CD4-positive, alpha-beta T cell treated with Interleukin-4 for 4 hours (primary cell): ENCODE data around the gene EEF1AKMT3.
"Not testable (repeated sequence)": the region's sequence is repeated elsewhere in the genome, so short reads cannot be mapped to it uniquely, and the experiment has no call there.

Experiments used
- DNase-seq: peaks from one replicate; pipeline ENCODE4 v3.0.0-alpha.2; 2020

The EEF1AKMT3 gene

DNA sequence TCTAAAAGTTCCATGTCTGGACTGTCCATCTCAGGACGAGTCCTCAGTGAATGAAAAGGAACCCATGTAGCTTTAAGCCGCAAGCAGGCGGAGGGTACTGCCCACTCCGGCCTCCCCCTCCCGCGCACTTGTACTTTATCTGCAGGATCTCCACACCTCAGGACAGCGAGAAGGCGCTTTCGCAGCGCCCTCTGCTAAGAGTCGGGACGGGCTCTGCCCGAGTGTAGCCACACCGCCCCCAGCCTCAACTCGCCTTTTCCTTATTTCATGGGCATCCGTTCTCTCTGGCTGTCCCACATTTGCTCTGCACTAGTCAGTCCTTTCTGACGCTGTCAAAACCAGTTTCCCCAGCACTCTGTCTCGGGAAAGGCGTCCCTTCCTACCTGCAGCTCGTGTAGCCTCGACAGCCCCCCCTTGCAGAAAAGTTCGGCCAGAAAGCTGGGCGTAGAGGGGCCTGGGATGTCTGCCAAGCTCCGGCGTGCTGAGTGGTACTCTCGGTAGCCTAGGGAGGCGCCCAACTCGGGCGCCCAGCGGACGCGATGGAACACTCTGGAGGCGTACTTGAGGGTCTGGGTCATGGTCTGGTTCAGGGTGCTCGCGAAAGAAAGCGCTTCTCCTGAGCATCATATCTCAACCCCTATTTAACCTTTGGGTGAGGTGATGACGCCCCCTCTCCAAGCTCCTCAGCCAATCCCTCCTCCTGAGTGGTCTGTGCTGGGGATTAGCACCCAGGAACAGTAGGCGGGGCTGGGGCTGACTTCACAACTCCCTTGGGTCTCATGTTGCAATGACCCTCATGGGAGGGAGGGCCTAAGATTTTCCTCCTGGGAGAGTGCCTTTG lies 5.7 kb upstream of the EEF1AKMT3 start, which contains the start of gene CYP27B1:
TSS of gene CYP27B1 (minus strand) at position 615 of the 841 bp plus-strand sequence. CDS start at position 578, 37 bp downstream.
- no peak for DNase-seq

DNA sequence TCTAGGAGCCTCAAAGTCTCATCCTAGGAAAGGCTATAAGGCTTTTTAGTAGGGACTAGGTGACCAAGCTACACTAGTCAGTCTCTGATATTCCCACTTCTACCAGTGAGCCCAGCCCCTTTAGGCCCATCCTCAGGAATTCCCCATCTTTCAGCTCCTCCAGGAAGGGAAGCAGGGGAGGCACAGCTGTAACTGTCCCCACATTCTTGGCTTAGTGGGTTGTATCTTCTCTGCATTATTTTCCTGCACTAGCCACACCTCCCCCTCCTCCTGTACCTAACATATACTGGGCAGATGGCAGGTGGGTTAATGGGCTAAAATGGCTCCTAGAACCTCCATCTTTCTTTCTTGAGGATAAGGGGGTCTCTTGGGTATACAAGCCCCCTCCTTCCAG lies 5.1 kb upstream of the EEF1AKMT3 start:
- no peak for DNase-seq

DNA sequence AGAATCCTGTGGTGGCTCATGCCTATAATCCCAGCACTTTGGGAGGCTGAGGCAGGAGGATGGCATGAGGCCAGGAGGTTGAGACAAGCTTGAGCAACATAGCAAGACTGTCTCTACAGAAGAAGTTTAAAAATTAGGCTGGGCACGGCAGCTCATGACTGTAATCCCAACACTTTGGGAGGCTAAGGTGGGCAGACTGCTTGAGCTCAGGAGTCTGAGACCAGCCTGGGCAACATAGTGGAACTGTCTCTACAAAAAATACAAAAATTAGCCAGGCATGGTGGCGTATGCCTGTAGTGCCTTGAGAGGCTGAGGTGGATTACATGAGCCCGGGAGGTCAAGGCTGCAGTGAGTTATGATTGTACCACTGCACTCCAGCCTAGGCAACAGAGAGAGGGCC lies 4.5 kb upstream of the EEF1AKMT3 start:
- no peak for DNase-seq

DNA sequence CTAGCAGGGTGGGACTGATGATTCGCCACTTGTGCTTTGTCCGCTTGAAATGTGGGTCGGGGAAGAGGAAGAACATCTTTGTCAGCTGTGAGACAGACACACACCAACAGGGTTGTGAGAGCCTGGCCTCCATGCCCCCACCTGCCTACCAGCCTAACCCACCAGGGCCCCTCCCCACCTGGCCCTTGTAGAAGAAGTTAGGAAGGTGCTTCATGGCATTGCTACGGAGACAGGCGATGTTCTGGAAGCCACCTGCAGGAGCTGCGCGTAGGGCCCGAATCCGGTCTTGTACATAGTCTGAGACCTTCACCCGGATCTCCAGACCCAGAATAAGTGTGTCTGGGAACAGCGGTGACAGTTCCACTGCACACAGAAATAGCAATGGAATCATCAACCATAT lies 2.8 kb upstream of the EEF1AKMT3 start:
- DNase-seq, result no peak

DNA sequence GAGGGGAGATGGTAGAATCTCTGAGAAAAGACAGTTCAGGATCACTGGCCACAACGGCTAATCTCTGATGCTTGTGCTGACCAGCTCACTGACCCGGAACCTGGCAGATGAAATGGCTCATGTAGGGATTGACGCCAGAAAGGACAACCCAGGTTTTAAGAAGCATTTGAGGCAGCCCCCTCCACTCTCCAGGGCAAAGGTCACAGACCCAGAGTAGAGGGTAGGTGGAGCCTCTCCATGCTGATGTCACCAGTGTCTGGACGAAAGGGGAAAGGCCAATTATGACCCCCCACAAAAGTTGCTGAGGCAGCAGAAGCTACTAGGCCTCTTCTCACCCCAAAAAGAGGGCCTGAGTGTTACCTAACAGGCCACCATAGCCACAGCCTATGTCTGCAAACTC lies 1.7 kb upstream of the EEF1AKMT3 start:
- DNase-seq, result no peak

DNA sequence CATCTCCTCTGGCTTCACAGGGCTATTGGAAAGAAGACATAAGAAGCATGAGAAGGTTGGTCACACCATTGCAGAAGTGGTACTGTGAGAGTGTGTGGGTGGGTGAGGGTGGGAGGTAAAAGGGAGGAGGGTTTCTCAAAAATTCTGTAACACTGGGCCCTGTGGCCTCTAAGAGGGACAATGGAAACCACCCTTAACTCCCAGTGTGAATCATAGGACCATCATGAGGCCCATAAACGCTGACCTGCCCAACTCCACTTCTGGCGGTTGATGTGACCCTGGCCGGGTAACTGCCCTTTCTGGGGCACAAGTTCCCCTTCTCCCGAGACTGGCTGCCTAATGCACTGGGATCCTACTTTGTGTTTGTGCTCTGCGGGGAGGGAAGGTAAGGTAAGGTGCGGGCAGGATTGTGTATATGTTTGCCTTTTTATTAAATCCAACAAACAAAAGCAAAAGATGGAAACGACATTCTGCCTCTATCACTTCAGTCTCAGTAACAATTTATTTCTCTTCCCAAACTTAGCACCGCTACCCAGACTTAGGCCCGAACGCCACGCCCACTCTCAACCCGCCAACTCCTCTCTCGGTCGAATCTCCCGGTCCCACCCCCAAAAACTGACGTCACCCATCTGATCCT lies 1.1 kb upstream of the EEF1AKMT3 start:
- peak; percentile 78 for DNase-seq

DNA sequence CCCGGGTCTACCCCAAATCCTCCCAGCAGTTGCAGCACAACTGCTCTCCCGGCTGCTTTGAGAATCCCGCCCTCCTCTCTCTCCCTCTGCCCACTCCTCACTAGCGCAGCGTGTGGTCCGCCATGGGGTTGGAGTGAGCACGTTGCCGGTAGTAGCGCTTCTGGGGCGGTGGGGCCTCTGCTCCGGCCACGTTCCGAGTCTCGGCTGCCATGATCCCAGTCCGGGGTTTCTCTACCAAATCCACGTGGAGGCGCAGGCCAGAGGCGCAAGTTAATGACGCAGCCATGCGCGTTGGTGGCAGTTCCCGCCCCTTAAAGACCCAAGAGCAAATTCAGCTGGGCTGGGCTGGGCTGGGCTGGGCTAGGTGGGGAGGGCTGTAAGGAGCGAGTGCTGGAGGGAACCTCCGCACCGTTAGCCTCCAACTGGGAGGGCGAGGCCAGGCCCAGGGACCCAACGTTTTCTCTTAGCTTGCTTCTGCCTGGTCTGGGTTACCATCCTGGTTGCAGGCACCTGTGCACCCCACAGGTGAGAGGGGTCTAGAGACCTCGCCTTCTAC lies 463 bp upstream of the EEF1AKMT3 start, which contains the start of gene METTL1:
TSS of gene METTL1 (minus strand) at position 233 of the 556 bp plus-strand sequence. CDS start at position 211, 22 bp downstream.
- peak; percentile 91 for DNase-seq

DNA sequence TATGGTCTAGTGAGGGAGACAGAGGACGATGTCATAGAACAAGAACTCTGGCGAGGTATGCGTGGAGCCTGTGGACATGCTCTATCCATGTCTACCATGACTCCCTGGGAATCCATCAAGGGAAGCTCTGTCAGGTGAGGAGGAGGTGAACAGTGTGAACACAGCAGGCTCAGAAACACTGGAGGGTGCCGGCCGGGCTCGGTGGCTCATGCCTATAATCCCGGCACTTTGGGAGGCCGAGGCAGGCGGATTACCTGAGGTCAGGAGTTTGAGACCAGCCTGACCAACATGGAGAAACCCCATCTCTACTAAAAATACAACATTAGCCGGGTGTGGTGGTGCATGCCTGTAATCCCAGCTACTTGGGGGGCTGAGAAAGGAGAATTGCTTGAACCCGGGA lies 2.2 kb downstream of the EEF1AKMT3 start:
- not testable (repeated sequence) for DNase-seq

DNA sequence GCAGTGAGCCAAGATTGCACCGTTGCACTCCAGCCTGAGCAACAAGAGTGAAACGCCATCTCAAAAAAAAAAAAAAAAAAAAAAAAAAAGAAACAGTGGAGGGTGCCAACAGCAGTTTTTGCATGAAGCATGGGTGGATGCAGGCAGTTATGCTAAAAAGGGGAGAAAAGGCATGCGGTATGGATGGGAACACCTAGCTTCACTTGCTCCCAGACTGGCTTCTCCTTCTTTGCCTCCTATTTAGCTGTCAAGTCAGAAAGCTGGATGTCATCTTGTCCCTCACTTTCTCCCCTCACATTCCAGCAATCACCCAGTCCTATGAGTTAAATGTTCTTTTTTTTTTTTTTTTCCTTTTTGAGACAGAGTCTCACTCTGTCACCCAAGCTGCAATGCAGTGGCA lies 2.6 kb downstream of the EEF1AKMT3 start:
- no peak for DNase-seq

DNA sequence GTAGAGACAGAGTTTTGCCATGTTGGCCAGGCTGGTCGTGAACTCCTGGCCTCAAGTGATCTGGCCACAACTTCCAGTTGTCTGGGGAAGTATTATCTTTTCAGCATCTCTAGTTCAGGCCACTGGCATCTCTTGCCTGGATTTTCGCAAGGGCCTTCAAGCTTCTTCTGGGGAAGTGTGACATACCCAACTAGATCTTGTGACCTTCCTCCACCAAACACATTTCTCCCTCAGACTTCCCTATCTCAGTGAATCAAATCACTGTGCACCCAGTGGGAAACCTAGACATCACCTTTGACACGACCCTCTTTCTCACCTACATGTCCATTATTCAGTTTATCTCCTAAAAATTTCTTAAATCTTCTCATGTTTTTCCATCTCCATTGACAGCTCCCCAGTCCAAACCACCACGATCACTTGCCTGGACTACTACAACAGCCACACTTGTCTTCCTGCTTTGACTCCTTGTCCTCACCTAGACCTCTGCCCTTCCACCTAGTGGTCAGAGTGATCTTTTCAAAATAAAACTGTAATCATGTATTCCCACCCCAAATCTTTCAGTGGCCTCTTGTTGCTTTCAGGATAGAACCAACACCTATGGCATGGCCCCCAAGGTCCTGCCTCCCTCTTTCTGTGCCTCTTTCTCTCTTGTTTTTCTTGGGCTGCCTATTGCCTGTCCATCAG lies 3.3 kb downstream of the EEF1AKMT3 start:
- DNase-seq, result no peak

DNA sequence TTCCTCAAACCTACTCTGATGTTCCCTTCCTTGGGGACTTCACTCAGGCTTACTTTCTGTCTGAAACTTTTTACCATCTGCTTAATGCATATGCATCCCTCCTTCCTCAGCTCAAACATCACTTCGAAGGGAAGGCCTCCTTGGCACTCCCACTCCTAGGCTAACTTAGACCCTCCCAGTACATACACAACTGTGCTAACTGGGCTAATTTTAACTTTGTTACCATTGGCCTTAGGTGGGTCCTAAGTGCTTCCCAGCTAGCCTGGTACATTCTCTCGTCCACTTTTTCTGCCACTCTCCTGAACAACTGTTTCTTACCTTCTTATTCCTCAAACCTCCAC lies 3.8 kb downstream of the EEF1AKMT3 start:
- no peak for DNase-seq

DNA sequence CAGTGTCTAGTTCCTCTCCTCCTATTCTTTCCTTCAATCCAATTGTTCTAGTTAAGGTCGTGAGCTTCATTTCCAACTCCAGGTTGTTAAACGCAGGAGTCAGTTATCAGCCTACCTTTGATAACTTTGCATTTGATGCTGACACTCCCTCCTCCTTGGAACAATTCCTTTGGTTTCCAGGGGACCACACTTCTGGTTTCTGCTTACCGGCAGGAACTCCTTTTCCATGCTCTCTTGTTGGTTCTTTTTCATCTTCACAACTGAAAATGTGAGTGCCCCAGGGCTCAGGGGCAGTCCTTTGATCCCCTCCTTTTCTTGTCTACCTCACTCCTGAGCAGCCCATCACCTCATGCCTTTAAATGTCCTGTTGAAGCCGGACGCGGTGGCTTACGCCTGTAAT lies 5.0 kb downstream of the EEF1AKMT3 start:
- DNase-seq, result no peak

DNA sequence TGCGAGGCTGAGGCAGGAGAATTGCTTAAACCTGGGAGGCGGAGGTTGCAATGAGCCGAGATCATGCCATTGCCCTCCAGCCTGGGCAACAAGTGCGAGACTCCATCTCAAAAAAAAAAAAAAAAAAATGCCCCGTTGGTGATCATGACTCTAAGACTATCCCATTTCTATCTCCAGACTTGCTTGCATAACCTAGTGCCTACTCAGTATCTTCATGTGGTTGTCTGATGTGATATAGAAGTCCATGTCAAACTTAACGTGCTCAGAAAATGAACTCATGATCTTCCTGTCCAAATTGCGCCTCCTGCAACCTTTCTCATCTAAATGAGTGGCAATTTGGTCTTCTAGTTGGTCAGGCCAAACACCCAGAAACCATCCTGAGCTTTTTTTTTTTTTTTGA lies 5.5 kb downstream of the EEF1AKMT3 start:
- no peak for DNase-seq

DNA sequence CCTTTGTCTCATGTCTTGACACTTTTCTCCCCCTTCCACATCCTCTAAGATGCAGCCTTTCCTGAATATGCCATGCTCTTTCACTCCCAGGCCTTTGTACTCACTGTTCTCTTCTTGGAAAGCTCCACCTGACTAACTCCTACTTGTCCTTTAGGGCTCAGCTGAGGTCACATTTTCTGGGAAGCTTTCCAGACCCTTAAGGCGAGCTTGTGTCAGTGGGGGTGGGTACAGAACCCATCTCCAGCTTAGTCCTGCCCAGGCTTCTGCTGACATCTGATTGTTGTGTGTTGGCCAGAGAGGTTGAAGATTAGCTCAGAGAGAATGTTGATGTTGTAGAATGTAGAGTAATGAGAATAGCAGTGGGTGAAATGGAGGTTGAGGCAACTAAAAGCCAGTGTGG lies 7.3 kb downstream of the EEF1AKMT3 start:
- no peak for DNase-seq

DNA sequence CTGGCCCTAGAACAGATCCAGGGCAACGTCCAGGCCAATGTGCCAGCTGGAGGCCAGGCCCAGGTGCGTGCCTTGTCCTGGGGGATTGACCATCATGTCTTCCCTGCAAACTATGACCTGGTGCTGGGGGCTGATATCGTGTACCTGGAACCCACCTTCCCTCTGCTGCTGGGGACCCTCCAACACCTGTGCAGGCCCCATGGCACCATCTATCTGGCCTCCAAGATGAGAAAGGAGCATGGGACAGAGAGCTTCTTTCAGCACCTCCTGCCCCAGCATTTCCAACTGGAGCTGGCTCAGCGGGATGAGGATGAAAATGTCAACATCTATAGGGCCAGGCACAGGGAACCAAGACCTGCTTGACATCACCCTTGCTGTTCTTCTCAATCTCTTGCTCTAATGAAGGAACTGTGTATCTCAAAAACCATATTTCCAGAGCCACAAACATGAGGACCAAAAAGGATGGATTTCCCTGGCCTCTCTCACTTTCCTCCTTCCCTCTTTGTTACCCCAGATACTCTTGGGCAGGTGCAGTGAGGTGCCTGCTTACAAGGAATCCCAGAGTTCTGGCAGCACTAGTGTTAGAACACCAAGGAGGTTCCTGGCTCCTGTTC lies 8.0 kb downstream of the EEF1AKMT3 start:
- no peak for DNase-seq

DNA sequence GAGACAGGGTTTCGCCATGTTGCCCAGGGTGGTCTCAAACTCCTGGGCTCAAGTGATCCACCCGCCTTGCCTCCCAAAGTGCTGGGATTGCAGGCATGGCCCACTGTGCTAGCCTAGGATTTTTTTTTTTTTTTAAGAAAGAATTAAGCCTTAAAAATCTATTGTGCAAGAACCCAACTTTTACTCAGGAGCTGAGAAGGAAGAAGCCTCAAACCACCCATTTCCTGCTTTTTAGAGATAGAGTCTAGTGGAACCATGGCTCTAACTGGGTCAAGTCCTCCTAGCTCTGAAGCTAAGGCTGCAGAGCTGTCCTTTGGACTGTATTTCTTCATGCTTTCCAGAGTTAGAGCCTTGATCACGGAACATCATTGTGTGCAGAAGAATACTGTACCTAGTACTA lies 8.8 kb downstream of the EEF1AKMT3 start:
- DNase-seq, result peak; percentile 24

DNA sequence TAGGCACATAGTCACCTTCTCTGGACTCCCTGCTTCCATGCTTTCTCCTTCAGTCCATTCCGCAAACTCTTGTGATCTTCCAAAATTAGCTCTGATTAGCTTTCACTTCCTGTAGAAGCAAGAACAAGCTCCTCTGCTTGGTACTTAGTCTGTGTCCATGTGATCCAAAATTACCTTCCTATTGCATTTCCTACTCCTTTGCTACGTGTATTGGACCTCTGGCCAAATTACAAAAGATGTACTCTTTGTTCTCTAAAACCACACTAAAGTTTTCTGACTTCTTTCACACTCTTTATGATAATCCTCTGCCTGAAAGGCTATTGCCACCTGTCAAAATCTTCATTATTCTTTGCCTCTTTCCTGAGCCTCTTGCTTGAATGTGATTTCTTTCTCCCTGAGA lies 9.4 kb downstream of the EEF1AKMT3 start:
- DNase-seq, result no peak

DNA sequence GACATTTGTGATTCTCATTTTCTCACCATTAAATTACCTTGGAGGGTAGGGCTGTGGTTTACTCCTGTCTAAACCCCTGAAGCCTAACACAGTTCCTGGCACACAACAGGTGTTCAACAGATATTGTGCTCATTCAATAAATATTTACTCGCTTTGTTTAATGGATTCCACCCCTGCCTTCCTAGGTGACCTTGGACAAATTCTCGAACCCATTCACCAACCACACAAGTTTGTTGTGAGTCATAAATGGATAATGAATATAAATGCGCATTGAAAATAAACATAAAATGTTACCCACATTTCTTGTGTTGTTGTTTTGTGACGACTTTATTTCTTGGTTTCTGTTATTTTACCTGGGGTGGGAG lies 9.8 kb downstream of the EEF1AKMT3 start:
- DNase-seq, result no peak

DNA sequence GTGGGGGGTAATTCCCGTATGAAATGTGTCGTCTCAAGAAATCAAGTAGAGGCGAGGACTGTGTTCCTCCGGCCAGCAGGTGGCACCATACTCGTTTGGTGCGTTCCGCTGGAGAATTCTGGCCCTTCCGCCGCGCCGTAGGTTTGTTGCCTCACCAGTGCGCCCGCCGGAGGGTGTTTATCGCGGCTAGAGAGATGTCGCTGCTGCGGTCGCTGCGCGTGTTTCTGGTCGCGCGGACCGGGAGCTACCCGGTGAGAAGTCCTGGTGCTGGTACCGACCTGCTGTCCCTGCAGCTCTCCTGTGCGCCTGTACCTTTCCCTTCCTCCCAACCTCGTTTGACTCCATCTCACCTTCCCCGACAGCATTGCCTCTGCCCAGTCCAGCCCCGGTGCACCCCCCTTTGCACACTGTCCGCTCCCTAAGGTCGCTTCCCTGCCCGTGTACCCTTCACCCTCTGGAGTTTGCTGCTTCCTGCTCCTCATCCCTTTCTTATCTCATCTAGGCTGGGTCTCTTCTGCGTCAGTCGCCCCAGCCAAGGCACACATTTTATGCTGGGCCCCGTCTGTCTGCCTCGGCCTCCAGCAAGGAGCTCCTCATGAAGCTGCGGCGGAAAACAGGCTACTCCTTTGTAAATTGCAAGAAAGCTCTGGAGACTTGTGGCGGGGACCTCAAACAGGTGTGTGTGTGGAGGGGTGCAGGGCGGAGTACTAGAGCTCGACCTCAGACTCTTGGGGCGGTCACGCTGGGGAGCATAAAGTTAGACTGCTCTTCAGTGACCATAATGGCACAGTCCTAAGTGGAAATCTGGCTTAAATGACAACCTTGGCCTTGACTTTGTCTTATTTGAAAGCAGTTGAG lies 10.4 kb downstream of the EEF1AKMT3 start, which contains the start of gene TSFM:
TSS of gene TSFM (plus strand) at position 180 of the 858 bp plus-strand sequence. CDS start at position 195, 15 bp downstream.
- DNase-seq, result peak; percentile 96

DNA sequence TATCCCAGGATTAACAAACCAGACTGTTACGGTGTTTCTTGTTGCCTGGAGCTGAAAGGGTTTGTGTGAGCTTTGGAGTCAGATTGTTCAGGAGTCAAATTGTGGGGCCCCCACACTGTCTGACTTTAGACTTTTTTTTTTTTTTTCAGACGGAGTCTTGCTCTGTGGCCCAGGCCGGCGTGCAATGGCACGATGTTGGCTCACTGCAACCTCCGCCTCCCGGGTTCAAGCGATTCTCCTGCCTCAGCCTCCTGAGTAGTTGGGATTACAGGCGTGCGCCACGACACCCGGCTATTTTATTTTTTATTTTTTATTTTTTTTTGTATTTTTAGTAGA lies 11.0 kb downstream of the EEF1AKMT3 start:
- no peak for DNase-seq

DNA sequence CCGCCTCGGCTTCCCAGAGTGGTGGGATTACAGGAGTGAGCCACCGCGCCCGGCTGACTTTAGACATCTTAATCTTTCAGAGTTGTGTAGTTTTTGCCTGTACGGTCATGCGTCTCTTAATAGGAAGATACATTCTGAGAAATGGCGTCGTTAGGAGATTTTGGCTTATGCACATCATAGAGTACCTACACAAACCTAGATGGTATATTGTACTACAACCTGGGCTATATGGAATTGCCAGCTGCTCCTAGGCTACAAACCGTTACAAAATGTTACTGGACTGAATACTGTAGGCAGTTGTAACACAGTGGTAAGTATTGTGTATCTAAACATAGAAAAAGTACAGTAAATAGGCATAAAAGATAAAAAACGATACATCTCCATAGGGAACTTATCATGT lies 11.4 kb downstream of the EEF1AKMT3 start:
- DNase-seq, result no peak

DNA sequence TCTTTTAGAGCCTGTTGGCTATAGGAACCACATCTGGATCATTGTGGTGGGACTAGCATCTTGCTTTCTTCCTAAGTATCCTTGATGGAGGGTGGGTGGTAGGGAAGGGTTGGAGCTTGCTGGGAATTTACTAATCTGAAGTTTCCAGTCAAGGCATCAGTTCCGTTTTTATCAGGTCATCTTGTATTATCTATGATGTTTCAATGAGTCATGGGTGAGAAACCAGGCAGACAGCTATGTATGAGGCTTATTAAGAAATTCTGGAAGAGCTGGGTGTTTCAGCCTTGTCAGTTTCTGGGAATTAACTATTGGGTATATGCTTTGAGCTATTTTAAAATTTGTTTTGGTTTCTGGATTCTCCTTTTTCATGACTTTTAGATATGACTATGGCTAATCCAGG lies 21.5 kb downstream of the EEF1AKMT3 start:
- DNase-seq, result no peak
